ENCODE measurements around the gene CD27. TPM values are rescaled to one million over a fixed set of nuclear protein-coding genes. Genes with fewer than 3 reads are reported as not detected.
A peak's percentile ranks its signal among the peaks of the same experiment; 100 is the strongest.

The CD27 gene
- total RNA-seq: 100 to 1,000 TPM; 152 to 158 TPM

- peak within 1 kb of the TSS; percentile 94 for H3K27ac Mint-ChIP-seq
- peaks cover 30% of the 10 kb centered on the region for H3K36me3 Mint-ChIP-seq
- peaks cover 49% of the 10 kb centered on the region for H3K4me1 Mint-ChIP-seq
- POLR2A ChIA-PET: interaction anchor here (0.8 to 6.4 kb wide), 14 partner anchors 7 to 245 kb away, joined by 3 to 177 read pairs (median 8); partner anchors contain the start of genes GAPDH, NOP2, TAPBPL and VAMP1
- H3K27me3 Mint-ChIP-seq: no peaks in the 10 kb centered on the region
- peak within 1 kb of the TSS; percentile 94 for H3K4me3 Mint-ChIP-seq
- H3K9me3 Mint-ChIP-seq: no peaks in the 10 kb centered on the region
- ATAC-seq (ENCODE audit: low read depth) (peak; percentile 68), DNase-seq (no peak)
These were observed at the start of gene CD27 for GRCh38 chr12:6444704-6445688. CD27 (plus strand) TSS chr12:6444955; CDS start chr12:6445096, 141 bp downstream.

DNA sequence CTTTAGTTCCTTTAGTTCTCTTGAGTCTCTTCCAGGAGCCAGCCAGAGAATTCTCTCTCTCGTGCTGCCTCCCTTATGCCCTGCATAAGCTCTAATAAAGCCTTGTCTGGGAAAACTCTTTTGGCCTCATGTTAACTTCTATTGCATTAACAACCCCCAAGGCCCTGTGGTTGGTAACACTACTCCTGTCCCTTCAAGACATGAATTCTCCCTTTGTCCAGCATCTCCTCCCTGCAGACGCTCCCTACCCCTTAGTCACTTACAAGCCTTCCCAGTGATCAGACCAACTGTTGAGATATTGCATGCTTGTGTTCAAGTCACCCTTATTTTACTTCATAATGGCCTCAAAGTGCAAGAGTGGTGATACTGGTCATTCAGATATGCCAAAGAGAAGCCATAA is 48.7 kb upstream of the CD27 start:
- H3K27me3 Mint-ChIP-seq: peaks cover 7% of the 10 kb centered on the region
- H3K27ac Mint-ChIP-seq: no peak overlapping the region
- no peaks in the 10 kb centered on the region for H3K9me3 Mint-ChIP-seq
- DNase-seq: no peak
- no peak overlapping the region for H3K4me3 Mint-ChIP-seq
- H3K4me1 Mint-ChIP-seq: no peaks in the 10 kb centered on the region
- POLR2A ChIA-PET: no interaction called here
- H3K36me3 Mint-ChIP-seq: no peaks in the 10 kb centered on the region
- ATAC-seq (ENCODE audit: low read depth): no peak

GRCh38 chr12:6399884-6400644 is 44.7 kb upstream of the CD27 start:
- H3K27me3 Mint-ChIP-seq: peaks cover 9% of the 10 kb centered on the region
- no peak overlapping the region for H3K4me3 Mint-ChIP-seq
- peaks cover 3% of the 10 kb centered on the region for H3K4me1 Mint-ChIP-seq
- H3K36me3 Mint-ChIP-seq: no peaks in the 10 kb centered on the region
- no peak for DNase-seq
- no peak for ATAC-seq (ENCODE audit: low read depth)
- no peak overlapping the region for H3K27ac Mint-ChIP-seq
- POLR2A ChIA-PET: no interaction called here
- no peaks in the 10 kb centered on the region for H3K9me3 Mint-ChIP-seq

- DNase-seq: no peak
- Mint-ChIP-seq H3K27ac (no peak overlapping the region), H3K9me3 (no peaks in the 10 kb centered on the region), H3K4me1 (peaks cover 3% of the 10 kb centered on the region), H3K4me3 (no peak overlapping the region), H3K27me3 (peaks cover 11% of the 10 kb centered on the region), H3K36me3 (no peaks in the 10 kb centered on the region)
- POLR2A ChIA-PET: no interaction called here
- no peak for ATAC-seq (ENCODE audit: low read depth)
These were observed 40.4 kb upstream of the CD27 start for GRCh38 chr12:6404390-6404789.

GRCh38 chr12:6405963-6406362 is 38.8 kb upstream of the CD27 start:
- no peaks in the 10 kb centered on the region for H3K9me3 Mint-ChIP-seq
- POLR2A ChIA-PET: no interaction called here
- H3K4me3 Mint-ChIP-seq: no peak overlapping the region
- no peaks in the 10 kb centered on the region for H3K36me3 Mint-ChIP-seq
- DNase-seq (no peak), ATAC-seq (ENCODE audit: low read depth) (no peak)
- peaks cover 3% of the 10 kb centered on the region for H3K4me1 Mint-ChIP-seq
- no peak overlapping the region for H3K27ac Mint-ChIP-seq
- H3K27me3 Mint-ChIP-seq: peaks cover 14% of the 10 kb centered on the region

DNA sequence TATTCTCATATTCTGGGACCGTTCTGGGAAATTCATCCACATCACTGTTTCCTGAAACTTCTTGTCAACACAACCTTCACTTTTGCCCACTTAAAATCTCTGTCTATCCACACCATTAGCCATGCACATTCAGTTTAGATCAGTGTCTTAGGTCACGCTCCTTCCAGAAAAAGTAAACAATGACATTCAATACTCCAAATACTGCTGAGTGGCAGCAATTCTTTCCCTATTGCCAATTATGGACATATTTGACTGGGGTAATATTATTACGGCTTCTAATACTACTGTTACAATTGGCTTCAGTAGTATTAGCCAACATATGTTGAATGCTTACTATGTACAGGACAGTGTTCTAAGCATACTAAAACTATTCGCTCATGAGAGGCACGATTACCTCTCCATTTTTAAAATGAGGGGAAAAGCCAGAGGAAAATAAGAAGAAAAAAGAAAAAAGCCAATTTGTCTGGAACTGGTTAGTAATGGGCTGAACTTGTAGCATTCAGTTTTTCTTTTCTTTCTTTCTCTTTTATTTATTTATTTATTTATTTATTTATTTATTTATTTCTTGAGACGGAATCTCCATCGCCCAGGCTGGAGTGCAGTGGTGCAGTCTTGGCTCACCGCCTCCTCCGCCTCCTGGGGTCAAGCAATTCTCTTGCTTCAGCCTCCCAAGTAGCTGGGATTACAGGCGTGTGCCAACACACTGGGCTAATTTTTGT is 37.4 kb upstream of the CD27 start:
- H3K4me1 Mint-ChIP-seq: peaks cover 3% of the 10 kb centered on the region
- H3K4me3 Mint-ChIP-seq: no peak overlapping the region
- peaks cover 15% of the 10 kb centered on the region for H3K27me3 Mint-ChIP-seq
- no peaks in the 10 kb centered on the region for H3K36me3 Mint-ChIP-seq
- no peak for ATAC-seq (ENCODE audit: low read depth)
- no peak overlapping the region for H3K27ac Mint-ChIP-seq
- H3K9me3 Mint-ChIP-seq: no peaks in the 10 kb centered on the region
- no peak for DNase-seq
- POLR2A ChIA-PET: no interaction called here

DNA sequence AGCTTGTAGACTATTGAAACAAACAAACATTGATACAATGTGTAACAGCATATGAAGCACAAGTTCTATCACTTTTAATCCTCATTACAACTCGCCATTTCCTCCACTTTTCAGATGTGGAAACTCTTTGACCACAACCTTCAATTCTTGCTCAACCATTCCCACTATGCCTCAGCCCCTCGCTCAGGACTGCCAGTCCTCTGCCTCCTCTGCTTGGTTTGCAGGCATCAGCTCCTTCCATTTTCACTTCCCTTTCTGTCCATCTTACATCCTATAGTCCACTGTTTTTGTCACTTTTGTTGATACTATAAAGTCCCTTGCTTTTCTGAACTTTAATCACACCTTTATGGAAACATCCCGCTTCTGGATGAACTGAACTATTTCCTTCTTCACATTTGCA is 28.2 kb upstream of the CD27 start:
- H3K4me1 Mint-ChIP-seq: peaks cover 12% of the 10 kb centered on the region
- POLR2A ChIA-PET: no interaction called here
- H3K9me3 Mint-ChIP-seq: no peaks in the 10 kb centered on the region
- no peak for ATAC-seq (ENCODE audit: low read depth)
- DNase-seq: no peak
- H3K27ac Mint-ChIP-seq: no peak overlapping the region
- no peak overlapping the region for H3K4me3 Mint-ChIP-seq
- peaks cover 11% of the 10 kb centered on the region for H3K27me3 Mint-ChIP-seq
- H3K36me3 Mint-ChIP-seq: no peaks in the 10 kb centered on the region

DNA sequence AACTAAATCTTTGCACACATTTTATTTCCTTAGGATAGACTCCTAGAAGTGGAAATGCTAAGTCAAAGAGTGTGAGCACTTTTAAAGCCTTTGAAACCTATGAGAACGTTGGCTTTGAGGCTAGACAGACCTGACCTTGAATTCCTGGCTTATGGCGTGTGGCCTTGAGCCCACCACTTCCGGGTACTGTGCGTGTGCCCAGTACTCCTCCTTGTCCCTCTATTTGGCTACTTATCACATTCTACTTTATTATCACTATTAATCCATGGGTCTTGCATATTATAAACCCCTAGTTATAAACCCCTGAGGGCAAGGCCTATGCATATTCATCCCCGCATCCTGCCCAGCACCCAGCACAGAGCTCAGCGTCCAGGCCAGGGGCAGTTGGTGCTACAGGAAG is 26.0 kb upstream of the CD27 start:
- no peak overlapping the region for H3K27ac Mint-ChIP-seq
- H3K36me3 Mint-ChIP-seq: no peaks in the 10 kb centered on the region
- DNase-seq: no peak
- POLR2A ChIA-PET: interaction anchor here (1.6 kb wide), 1 partner anchor 52 kb away, joined by 4 read pairs; the partner anchor contains the start of gene VAMP1
- no peak for ATAC-seq (ENCODE audit: low read depth)
- H3K4me1 Mint-ChIP-seq: peaks cover 19% of the 10 kb centered on the region
- no peak overlapping the region for H3K4me3 Mint-ChIP-seq
- H3K9me3 Mint-ChIP-seq: no peaks in the 10 kb centered on the region
- H3K27me3 Mint-ChIP-seq: peaks cover 9% of the 10 kb centered on the region

- no peaks in the 10 kb centered on the region for H3K9me3 Mint-ChIP-seq
- ATAC-seq (ENCODE audit: low read depth) (no peak), DNase-seq (no peak)
- peaks cover 24% of the 10 kb centered on the region for H3K4me1 Mint-ChIP-seq
- no peak overlapping the region for H3K27ac Mint-ChIP-seq
- POLR2A ChIA-PET: interaction anchor here (0.7 to 0.9 kb wide), 2 partner anchors 91 to 149 kb away, joined by 3 to 4 read pairs; no protein-coding TSS in a partner anchor
- H3K4me3 Mint-ChIP-seq: no peak overlapping the region
- peaks cover 7% of the 10 kb centered on the region for H3K27me3 Mint-ChIP-seq
- no peaks in the 10 kb centered on the region for H3K36me3 Mint-ChIP-seq
These were observed 24.4 kb upstream of the CD27 start for GRCh38 chr12:6420364-6420763.

- DNase-seq (peak; percentile 69), ATAC-seq (ENCODE audit: low read depth) (peak; percentile 81)
- H3K4me3 Mint-ChIP-seq: no peak overlapping the region
- peaks cover 7% of the 10 kb centered on the region for H3K27me3 Mint-ChIP-seq
- H3K4me1 Mint-ChIP-seq: peaks cover 45% of the 10 kb centered on the region
- no peaks in the 10 kb centered on the region for H3K36me3 Mint-ChIP-seq
- POLR2A ChIA-PET: interaction anchor here (0.6 to 6.5 kb wide), 15 partner anchors 21 to 132 kb away, joined by 3 to 78 read pairs (median 7); partner anchors contain the start of genes CD27, GAPDH, IFFO1 and MRPL51
- H3K27ac Mint-ChIP-seq: peak overlapping the region; percentile 76
- no peaks in the 10 kb centered on the region for H3K9me3 Mint-ChIP-seq
These were observed 21.3 kb upstream of the CD27 start for GRCh38 chr12:6423267-6424007.

GRCh38 chr12:6424008-6424347 is 20.8 kb upstream of the CD27 start:
- Mint-ChIP-seq H3K4me1 (peaks cover 45% of the 10 kb centered on the region), H3K27ac (peak overlapping the region; percentile 76), H3K4me3 (peak overlapping the region; percentile 11), H3K9me3 (no peaks in the 10 kb centered on the region), H3K27me3 (peaks cover 7% of the 10 kb centered on the region), H3K36me3 (no peaks in the 10 kb centered on the region)
- ATAC-seq (ENCODE audit: low read depth) (no peak), DNase-seq (no peak)
- POLR2A ChIA-PET: interaction anchor here (0.6 to 6.5 kb wide), 15 partner anchors 20 to 131 kb away, joined by 3 to 78 read pairs (median 7); partner anchors contain the start of genes CD27, GAPDH, IFFO1 and MRPL51

- Mint-ChIP-seq H3K9me3 (no peaks in the 10 kb centered on the region), H3K4me3 (no peak overlapping the region), H3K27me3 (peaks cover 4% of the 10 kb centered on the region), H3K27ac (peak overlapping the region; percentile 76), H3K4me1 (peaks cover 47% of the 10 kb centered on the region), H3K36me3 (no peaks in the 10 kb centered on the region)
- POLR2A ChIA-PET: interaction anchor here (0.9 to 6.5 kb wide), 15 partner anchors 16 to 115 kb away, joined by 4 to 78 read pairs (median 9); partner anchors contain the start of genes CD27, GAPDH, MRPL51 and TAPBPL
- DNase-seq (no peak), ATAC-seq (ENCODE audit: low read depth) (no peak)
These were observed 19.9 kb upstream of the CD27 start for GRCh38 chr12:6424866-6425265.
